IPS-NIHi7 (cell line): ENCODE results near the gene PKDCC.

Experiments used
- DNase-seq: peaks from one replicate; pipeline ENCODE4 v3.0.0; 2012; ENCODE audit warnings: mixed read lengths; ENCODE audit errors: extremely low spot score

PKDCC gene

DNA sequence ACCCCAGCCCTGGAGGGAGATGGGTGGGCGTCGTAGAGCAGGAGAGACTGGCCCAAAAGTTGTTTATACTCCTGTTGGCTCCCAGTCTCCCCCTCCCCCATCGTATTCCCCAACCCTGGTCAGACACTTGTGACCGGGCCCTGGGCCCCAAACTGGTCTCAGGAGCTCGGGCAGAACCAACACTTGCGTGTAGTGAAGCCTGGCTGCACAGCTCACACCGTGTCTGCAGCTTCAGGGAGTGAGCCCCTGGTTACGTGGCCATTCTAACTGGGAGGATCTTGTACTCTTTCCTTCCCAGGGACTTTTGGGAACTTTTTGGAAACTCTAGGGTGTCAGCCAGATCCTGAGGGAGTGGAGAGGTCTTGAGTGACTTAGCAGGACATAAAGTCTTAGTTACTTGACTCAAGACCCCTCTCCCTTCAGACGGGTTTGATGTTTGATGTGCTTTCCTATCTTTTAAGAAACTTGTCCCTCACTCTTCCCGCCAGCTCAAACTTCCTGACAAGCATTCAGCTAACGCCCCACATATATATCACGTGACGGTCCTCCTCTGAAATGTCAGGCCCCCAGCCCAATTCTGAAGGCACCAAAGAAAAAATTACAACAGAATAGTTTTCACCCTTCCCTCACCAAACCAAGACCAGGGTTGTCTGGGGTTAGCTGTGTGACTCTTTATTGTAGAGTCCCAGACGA, 2.3 kb downstream of the PKDCC start:
- DNase-seq, result no peak

DNA sequence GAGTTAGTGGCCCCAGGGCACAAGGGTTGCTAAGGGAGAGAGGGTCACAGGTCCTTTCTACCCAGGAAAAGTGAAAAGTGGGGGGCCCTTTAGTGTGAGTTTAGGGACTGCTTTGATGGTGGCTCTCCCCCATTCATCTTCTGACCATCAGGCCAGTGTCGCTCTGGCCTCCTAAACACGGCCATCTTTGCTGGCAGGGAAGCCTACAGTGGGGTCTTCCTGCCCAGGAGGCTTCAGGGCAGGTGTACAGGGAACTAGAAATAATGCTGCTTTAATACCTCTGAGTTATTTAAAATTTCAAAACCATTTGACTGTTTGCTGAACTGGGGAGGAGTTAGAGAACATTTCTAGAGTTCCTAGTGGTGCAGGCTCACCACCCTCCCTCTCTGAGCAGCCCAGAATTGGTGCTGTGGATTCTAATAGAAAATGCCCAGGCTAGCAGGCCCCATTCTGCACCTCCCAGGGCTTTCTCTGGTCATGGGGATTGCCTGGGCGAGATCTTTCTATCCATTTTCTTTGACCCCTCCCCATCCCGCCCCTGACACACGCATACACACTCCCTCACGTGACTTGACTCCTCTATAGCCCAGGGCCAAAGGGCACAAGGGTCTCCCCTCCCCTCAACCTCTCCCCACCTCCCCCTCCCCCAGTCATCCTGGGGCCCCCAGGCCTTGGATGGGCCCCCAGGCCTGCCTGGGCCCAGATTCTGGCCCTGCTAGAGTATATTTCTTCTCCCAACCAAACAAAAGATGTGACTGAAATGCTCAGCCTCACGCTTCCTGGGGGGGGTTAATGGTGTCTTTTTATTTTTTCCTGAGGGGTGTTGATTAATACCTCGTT, 3.1 kb downstream of the PKDCC start:
- no peak for DNase-seq

- DNase-seq, result no peak
Measured at GRCh38 chr2:42051543-42052235, 3.9 kb downstream of the PKDCC start.

- peak; percentile 38 for DNase-seq
Measured at GRCh38 chr2:42052702-42053481, 5.1 kb downstream of the PKDCC start.

GRCh38 chr2:42053482-42053790, 5.6 kb downstream of the PKDCC start:
- no peak for DNase-seq

- DNase-seq, result no peak
Measured at GRCh38 chr2:42053791-42054701, 6.2 kb downstream of the PKDCC start.

DNA sequence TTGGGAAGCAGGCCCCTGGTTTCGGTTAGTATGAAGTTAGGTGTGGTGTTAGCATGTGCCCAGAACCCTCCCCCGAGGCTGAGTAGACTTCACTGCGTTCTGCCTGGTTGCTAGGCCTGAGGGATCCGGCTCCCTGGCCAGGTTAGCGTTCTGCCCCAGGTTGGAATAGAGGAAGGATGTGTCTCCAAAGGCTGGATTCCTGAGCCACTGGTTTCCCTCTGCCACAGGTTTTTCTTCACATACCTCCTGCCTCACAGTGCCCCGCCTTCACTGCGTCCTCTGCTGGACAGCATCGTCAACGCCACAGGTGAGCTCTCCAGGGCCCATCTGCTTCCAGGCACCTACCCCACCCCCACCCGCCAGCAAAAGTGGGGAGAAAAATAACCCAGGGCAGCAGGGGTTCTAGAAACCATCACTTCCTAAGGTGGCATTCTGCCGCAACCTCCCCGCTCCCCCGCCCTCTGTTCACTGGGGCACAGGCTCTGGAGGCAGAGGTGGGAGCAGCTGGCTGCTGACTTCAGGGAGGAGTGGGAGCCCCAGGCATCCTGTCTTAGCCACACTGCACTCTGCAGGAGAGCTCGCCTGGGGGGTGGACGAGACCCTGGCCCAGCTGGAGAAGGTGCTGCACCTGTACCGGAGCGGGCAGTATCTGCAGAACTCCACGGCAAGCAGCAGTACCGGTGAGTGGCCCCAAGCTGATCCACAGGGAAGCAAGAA, 7.1 kb downstream of the PKDCC start:
- peak; percentile 75 for DNase-seq

DNA sequence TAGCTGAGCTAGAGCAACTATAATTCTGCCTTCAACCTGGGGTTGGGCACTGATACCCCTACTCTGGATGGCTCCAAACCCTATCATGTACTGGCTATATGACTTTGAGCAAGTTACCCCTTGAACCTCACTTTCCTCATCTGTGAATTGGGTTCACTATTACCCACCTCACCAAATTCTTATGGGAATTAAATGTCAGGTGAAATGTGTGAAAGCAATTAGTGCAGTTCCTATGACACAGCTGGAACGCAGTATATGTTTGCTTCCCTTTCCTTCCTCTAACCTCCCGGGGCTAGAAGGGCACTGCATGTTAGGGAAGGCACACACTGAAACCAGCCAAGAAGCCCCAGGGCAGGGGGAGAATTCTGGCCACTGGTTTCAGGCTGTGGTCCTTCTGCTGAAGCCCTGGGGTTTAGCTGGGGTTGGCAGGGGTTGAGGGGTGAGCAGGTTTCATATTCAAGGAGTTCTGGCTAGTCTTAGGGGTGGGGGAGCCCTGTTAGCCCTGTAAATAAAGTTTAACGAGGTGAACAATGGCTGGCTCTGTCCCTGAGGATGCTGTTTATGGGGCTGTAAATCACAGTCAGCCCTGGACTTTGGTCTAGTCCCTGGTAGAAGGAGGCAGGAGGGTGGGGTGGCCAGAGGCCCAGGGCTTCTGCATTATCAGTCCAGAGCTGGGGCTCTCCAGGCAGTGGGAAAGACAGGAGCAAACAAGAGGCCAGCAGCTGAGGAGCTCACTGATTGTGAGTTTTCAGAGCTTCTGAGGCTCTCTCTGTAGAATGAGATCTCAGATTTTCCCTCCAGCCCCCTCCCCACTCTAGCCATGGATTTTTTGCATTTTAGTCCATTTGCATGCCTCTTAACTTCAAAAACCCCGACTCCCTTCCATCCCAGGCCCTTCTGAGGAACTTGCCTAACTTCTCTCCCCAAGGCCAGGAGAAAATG, 8.0 kb downstream of the PKDCC start:
- DNase-seq, result no peak

DNA sequence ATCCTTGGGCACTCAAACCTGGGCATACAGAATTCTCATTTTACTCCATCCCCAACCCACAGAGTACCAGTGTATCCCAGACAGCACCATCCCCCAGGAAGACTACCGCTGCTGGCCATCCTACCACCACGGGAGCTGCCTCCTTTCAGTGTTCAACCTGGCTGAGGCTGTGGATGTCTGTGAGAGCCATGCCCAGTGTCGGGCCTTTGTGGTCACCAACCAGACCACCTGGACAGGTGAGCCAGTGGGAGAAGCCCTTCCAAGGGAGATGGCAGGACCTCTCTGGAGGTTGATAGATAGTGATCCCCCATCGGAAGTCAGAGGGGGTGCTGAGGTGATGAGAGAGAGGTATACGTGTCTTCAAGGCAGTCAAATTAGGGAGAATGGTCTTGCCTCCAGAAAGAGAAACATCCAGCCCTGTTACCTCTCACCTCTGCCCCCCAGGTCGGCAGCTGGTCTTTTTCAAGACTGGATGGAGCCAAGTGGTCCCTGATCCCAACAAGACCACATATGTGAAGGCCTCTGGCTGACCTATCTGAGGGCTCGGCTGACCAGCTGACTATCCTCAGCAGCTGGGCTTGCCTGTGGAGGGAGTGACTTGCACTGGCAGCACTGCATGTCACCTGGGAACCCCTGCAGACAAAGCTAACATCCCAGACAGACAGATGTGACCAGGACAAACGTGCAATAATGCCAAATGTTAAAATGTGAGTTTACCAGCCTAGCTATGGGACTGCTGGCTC, 9.5 kb downstream of the PKDCC start:
- no peak for DNase-seq

DNA sequence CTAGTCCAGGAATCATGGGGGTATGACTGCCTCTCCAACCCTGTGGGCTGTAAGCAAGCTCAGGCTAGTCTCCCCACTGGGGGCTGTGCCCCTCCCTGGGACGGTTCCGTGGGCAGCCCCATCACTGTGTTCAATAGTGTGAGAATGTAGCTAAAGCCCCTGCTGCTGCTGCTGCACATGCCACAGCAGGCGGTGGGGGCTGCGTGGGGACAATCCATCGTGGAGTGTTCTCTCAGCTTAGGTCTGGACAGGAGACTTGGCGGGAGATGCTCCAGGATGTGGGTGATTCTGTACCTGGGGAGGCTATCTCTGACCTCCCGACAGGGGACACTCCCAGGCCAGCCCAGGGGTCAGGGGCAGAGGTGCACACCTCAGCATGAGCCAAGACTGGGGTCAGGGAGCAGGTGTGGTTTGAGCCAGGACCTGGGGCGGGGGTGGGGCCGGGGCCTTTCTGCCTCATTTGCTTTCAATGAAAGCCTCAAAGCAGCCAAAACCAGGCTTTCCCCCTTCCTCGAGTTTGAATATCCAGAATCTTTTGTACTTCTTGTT, 10.2 kb downstream of the PKDCC start:
- DNase-seq, result no peak

DNA sequence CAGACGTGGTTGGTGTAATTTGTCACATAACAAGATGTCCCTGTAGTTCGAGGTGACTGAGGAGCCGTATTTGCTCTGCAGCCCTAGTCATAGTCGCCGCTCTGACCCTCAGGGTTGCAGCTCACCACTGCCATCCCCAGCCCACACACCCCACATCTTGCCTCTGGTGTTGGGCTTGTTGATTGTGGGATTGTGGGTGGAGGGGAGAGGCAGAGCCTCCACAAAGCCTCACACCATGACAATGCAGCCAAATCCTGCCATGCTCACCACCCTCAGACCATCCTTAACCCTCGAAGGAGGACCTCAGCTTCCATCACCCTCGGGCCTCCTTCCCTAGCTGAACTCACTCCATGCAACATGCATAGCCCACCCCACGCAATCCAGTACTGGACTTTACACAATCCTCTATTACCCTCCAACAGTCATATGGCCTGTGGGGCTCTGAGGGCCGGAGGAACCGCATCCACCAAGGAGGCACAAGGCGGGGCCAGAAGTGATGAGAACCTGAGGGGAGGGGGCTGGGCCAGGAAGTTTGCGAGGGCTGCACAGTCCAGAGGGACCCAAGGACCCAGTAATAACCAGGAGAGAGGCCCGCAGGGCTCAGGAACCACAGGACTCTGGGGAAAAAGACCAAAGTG, 11.6 kb downstream of the PKDCC start:
- DNase-seq, result no peak

DNA sequence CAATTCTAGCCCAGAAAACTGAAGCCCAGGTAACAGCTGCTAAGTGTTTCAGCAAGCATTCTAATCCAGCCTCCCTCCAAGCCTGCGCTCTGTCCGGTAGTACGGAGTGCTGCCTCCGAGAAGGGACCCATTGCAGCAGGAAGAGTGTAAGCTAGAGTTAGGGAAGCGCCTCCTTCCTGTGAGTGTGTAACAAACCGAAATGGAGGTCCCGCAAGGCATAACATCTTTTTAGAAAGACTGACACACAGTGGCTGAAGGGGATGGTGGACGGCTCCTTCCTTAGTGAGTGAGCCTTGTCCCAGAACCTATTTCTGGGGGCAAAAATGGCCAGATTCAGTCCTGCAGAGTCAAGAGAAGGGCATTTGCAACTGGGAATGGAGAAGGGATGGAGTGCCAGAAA, 12.2 kb downstream of the PKDCC start:
- DNase-seq, result no peak

- DNase-seq, result no peak
Measured at GRCh38 chr2:42060718-42061619, 13.1 kb downstream of the PKDCC start.

GRCh38 chr2:42061839-42062238, 14.0 kb downstream of the PKDCC start:
- no peak for DNase-seq

DNA sequence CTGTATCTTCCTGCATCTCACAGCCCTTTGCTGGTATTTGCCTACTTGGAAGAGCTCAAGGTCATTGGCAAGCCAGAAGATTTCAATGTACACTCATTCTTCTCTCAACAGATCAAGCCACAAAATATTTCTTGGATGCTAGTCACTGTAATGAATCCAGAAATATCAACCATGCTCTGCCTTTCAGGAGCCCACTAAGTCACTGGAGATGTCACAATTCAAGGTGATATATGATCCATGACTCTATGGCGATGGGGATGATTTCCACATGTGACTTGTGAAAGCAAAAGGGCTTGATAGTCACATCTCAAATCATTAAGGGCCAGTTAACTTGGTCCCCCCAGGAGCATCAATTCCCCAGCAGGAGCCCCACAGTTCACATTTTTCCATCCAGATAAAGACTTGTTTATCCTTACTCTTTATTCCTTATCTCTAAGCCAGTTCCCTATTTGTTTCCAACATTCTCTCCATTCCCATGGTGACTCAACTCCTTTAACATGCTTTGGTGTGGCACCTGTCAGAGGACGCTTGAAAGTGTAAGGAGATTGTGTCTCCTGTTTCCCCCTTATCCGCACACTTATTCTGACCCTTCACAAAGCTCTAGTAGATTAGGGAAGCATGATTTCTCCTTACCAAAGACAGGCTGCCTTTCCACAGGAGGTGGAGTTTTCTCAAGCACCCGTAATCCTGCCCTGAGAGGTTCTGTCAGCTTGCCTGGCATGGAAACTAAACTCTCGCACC, 15.8 kb downstream of the PKDCC start:
- no peak for DNase-seq

- no peak for DNase-seq
Measured at GRCh38 chr2:42064417-42064942, 16.7 kb downstream of the PKDCC start.
